ENCODE measurements around the gene SYMPK.
"Not testable (repeated sequence)": the region's sequence is repeated elsewhere in the genome, so short reads cannot be mapped to it uniquely, and the experiment has no call there.

Gene SYMPK

GRCh38 chr19:45899253-45899652 is 36.3 kb upstream of the SYMPK start:
- Histone ChIP-seq H3K27ac (no peak overlapping the region), H3K4me3 (ENCODE audit: low read depth, low read length) (no peak overlapping the region), H3K27me3 (ENCODE audit: insufficient read depth, low read depth, severe bottlenecking) (no peaks in the 10 kb centered on the region), H3K36me3 (peaks cover 50% of the 10 kb centered on the region), H3K9me3 (ENCODE audit: severe bottlenecking) (no peaks in the 10 kb centered on the region)
- TF ChIP-seq, protein P1, sequence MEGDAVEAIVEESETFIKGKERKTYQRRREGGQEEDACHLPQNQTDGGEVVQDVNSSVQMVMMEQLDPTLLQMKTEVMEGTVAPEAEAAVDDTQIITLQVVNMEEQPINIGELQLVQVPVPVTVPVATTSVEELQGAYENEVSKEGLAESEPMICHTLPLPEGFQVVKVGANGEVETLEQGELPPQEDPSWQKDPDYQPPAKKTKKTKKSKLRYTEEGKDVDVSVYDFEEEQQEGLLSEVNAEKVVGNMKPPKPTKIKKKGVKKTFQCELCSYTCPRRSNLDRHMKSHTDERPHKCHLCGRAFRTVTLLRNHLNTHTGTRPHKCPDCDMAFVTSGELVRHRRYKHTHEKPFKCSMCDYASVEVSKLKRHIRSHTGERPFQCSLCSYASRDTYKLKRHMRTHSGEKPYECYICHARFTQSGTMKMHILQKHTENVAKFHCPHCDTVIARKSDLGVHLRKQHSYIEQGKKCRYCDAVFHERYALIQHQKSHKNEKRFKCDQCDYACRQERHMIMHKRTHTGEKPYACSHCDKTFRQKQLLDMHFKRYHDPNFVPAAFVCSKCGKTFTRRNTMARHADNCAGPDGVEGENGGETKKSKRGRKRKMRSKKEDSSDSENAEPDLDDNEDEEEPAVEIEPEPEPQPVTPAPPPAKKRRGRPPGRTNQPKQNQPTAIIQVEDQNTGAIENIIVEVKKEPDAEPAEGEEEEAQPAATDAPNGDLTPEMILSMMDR (IDR thresholded peaks at IDR 0.05; ENCODE audit: low read depth, low read length) = no peak
- no peak for DNase-seq

- H3K9me3 ChIP-seq (ENCODE audit: severe bottlenecking) = no peaks in the 10 kb centered on the region
- H3K36me3 ChIP-seq = peaks cover 50% of the 10 kb centered on the region
- H3K4me3 ChIP-seq (ENCODE audit: low read depth, low read length) = no peak overlapping the region
- H3K27ac ChIP-seq = no peak overlapping the region
- no peaks in the 10 kb centered on the region for H3K27me3 ChIP-seq (ENCODE audit: insufficient read depth, low read depth, severe bottlenecking)
- TF ChIP-seq, protein P1 (IDR thresholded peaks at IDR 0.05; ENCODE audit: low read depth, low read length) = no peak
- no peak for DNase-seq
Observed at GRCh38 chr19:45897261-45897812, 34.4 kb upstream of the SYMPK start.

GRCh38 chr19:45895983-45896599 is 33.1 kb upstream of the SYMPK start:
- peaks cover 48% of the 10 kb centered on the region for H3K36me3 ChIP-seq
- DNase-seq; H3K27ac ChIP-seq; H3K27me3 ChIP-seq (ENCODE audit: insufficient read depth, low read depth, severe bottlenecking); H3K9me3 ChIP-seq (ENCODE audit: severe bottlenecking); H3K4me3 ChIP-seq (ENCODE audit: low read depth, low read length): not testable (repeated sequence)

GRCh38 chr19:45895519-45895972 is 32.6 kb upstream of the SYMPK start:
- TF ChIP-seq, protein P1 (IDR thresholded peaks at IDR 0.05; ENCODE audit: low read depth, low read length) = no peak

DNA sequence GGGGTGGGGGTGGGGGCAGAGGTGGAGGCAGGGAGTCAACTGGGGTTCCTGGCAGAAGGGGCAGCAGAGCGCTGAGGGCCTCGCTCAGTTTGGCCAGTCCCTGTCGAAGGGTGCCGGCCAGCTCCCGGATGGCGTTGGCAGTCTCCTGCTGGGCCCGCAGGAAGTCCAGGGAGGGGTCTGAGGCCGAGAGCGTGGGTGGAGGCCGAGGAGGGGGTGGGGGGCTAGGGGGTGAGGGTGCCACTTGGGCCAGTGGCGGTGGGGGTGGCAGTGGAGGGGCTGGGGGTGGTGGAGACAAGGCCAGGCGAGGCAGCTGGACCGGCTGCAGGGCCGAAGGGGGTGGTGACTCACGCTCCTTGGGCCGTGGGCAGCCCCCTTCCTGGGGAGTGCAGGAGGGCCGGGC is 27.9 kb upstream of the SYMPK start:
- Histone ChIP-seq H3K27ac (no peak overlapping the region), H3K36me3 (peaks cover 9% of the 10 kb centered on the region), H3K9me3 (ENCODE audit: severe bottlenecking) (no peaks in the 10 kb centered on the region), H3K27me3 (ENCODE audit: insufficient read depth, low read depth, severe bottlenecking) (no peaks in the 10 kb centered on the region), H3K4me3 (ENCODE audit: low read depth, low read length) (no peak overlapping the region)
- no peak for DNase-seq
- TF ChIP-seq, protein P1 (IDR thresholded peaks at IDR 0.05; ENCODE audit: low read depth, low read length) = no peak

More at GRCh38 chr19:45895519-45895972, 32.6 kb upstream of the SYMPK start:
- no peaks in the 10 kb centered on the region for H3K9me3 ChIP-seq (ENCODE audit: severe bottlenecking)
- no peak overlapping the region for H3K27ac ChIP-seq
- DNase-seq = no peak
- no peaks in the 10 kb centered on the region for H3K27me3 ChIP-seq (ENCODE audit: insufficient read depth, low read depth, severe bottlenecking)
- no peak overlapping the region for H3K4me3 ChIP-seq (ENCODE audit: low read depth, low read length)
- peaks cover 42% of the 10 kb centered on the region for H3K36me3 ChIP-seq

DNA sequence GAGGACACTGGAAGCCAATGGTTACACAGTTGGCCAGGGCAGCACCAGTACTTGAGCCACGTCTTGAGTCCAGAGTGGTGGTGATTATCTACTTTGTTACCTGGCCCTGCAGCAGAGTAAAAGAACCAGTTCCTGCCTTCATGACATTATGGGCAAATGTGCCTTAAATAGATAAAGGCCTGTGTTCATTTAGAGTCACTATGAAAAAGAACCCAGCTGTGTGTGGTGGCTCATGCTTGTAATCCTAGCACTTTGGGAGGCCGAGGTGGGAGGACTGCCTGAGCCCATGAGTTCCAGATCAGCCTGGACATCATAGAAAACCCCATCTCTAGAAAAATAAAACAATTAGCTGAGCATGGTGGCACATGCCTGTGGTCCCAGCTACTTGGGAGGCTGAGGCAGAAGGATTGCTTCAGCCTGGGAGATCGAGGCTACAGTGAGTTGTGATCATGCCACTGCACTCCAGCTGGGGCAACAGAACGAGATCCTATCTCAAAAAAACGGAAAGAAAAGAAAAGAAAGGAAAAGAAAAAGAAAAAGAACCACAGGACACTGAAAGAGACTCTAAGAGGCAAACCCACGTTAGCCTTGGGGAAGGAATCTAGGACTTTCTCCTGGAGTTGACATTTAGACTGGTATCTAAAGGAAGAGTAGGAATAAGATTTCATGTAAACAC is 26.4 kb upstream of the SYMPK start:
- Histone ChIP-seq H3K27me3 (ENCODE audit: insufficient read depth, low read depth, severe bottlenecking) (no peaks in the 10 kb centered on the region), H3K4me3 (ENCODE audit: low read depth, low read length) (no peak overlapping the region), H3K36me3 (peaks cover 7% of the 10 kb centered on the region), H3K9me3 (ENCODE audit: severe bottlenecking) (no peaks in the 10 kb centered on the region), H3K27ac (no peak overlapping the region)
- no peak for DNase-seq
- TF ChIP-seq, protein P1 (IDR thresholded peaks at IDR 0.05; ENCODE audit: low read depth, low read length) = no peak
